ENCODE measurements around the gene CYP4F2.
"Not testable (repeated sequence)": the region's sequence is repeated elsewhere in the genome, so short reads cannot be mapped to it uniquely, and the experiment has no call there.

The CYP4F2 gene

GRCh38 chr19:15846923-15847322 lies 51.0 kb downstream of the CYP4F2 start:
- FAIRE-seq, result no peak

- FAIRE-seq, result not testable (repeated sequence)
These were observed 54.0 kb downstream of the CYP4F2 start for GRCh38 chr19:15843894-15844222.

GRCh38 chr19:15843203-15843893 lies 54.5 kb downstream of the CYP4F2 start:
- no peak for FAIRE-seq

- no peak for FAIRE-seq
These were observed 55.9 kb downstream of the CYP4F2 start for GRCh38 chr19:15841875-15842569.

- FAIRE-seq, result no peak
These were observed 57.0 kb downstream of the CYP4F2 start for GRCh38 chr19:15840833-15841232.

GRCh38 chr19:15839888-15840287 lies 58.0 kb downstream of the CYP4F2 start:
- FAIRE-seq, result not testable (repeated sequence)

GRCh38 chr19:15838351-15838750 lies 59.5 kb downstream of the CYP4F2 start:
- no peak for FAIRE-seq

- FAIRE-seq, result no peak
These were observed 60.6 kb downstream of the CYP4F2 start for GRCh38 chr19:15837221-15837731.

GRCh38 chr19:15836330-15837220 lies 61.3 kb downstream of the CYP4F2 start:
- peak; percentile 96 for FAIRE-seq

- peak; percentile 68 for FAIRE-seq
These were observed 62.1 kb downstream of the CYP4F2 start for GRCh38 chr19:15835565-15836329.

GRCh38 chr19:15834232-15834631 lies 63.6 kb downstream of the CYP4F2 start:
- FAIRE-seq, result not testable (repeated sequence)

GRCh38 chr19:15831626-15832025 lies 66.2 kb downstream of the CYP4F2 start:
- no peak for FAIRE-seq

- FAIRE-seq, result no peak
These were observed 68.1 kb downstream of the CYP4F2 start for GRCh38 chr19:15829786-15830185.

- no peak for FAIRE-seq
These were observed 68.6 kb downstream of the CYP4F2 start for GRCh38 chr19:15829306-15829698.

- FAIRE-seq, result not testable (repeated sequence)
These were observed 69.1 kb downstream of the CYP4F2 start for GRCh38 chr19:15828611-15829305.

GRCh38 chr19:15828121-15828610 lies 69.7 kb downstream of the CYP4F2 start:
- no peak for FAIRE-seq

Data from G401.6 (cell line).